ENCODE results near the gene ADARB2. TPM values are rescaled to one million over a fixed set of nuclear protein-coding genes. Genes with fewer than 3 reads are reported as not detected.
A peak's percentile ranks its signal among the peaks of the same experiment; 100 is the strongest.

The ADARB2 gene
- total RNA-seq, 3 donors from 2014 or later: 0.31 to 4.2 TPM; not detected in 1

- intact Hi-C loops (cut with DNase I, micrococcal nuclease): no loop called here
- TF ChIP-seq CTCF (IDR thresholded peaks at IDR 0.05): peak; percentile 21
- peak; percentile 90 for ATAC-seq
- H3K4me1 ChIP-seq (ENCODE audit: low read depth): no peaks in the 10 kb centered on the region
- H3K9me3 ChIP-seq: no peaks in the 10 kb centered on the region
- H3K36me3 ChIP-seq (ENCODE audit: low read depth): no peaks in the 10 kb centered on the region
- peak in 2 of 3 donors; percentile 71 to 80 for DNase-seq
- no peak overlapping the region for H3K4me3 ChIP-seq
Measured at GRCh38 chr10:1420661-1421362, 316.5 kb downstream of the ADARB2 start.

- ATAC-seq: no peak
- no peak for TF ChIP-seq CTCF (IDR thresholded peaks at IDR 0.05)
- no peaks in the 10 kb centered on the region for H3K36me3 ChIP-seq (ENCODE audit: low read depth)
- intact Hi-C loops (cut with DNase I, micrococcal nuclease): no loop called here
- no peak for DNase-seq
- no peaks in the 10 kb centered on the region for H3K4me1 ChIP-seq (ENCODE audit: low read depth)
- no peak overlapping the region for H3K4me3 ChIP-seq
- no peaks in the 10 kb centered on the region for H3K9me3 ChIP-seq
Measured at GRCh38 chr10:1419796-1420610, 317.3 kb downstream of the ADARB2 start.

- DNase-seq: no peak
- Histone ChIP-seq H3K9me3 (no peaks in the 10 kb centered on the region), H3K4me3 (no peak overlapping the region), H3K36me3 (ENCODE audit: low read depth) (no peaks in the 10 kb centered on the region), H3K4me1 (ENCODE audit: low read depth) (no peaks in the 10 kb centered on the region)
- intact Hi-C loops (cut with DNase I, micrococcal nuclease): no loop called here
- ATAC-seq: no peak
- no peak for TF ChIP-seq CTCF (IDR thresholded peaks at IDR 0.05)
Measured at GRCh38 chr10:1418031-1418550, 319.2 kb downstream of the ADARB2 start.

GRCh38 chr10:1417574-1417973 lies 319.8 kb downstream of the ADARB2 start:
- H3K36me3 ChIP-seq (ENCODE audit: low read depth): no peaks in the 10 kb centered on the region
- H3K9me3 ChIP-seq: no peaks in the 10 kb centered on the region
- no peak overlapping the region for H3K4me3 ChIP-seq
- intact Hi-C loops (cut with DNase I, micrococcal nuclease): no loop called here
- no peak for ATAC-seq
- no peak for TF ChIP-seq CTCF (IDR thresholded peaks at IDR 0.05)
- DNase-seq: no peak
- no peaks in the 10 kb centered on the region for H3K4me1 ChIP-seq (ENCODE audit: low read depth)

GRCh38 chr10:1416456-1417037 lies 320.8 kb downstream of the ADARB2 start:
- TF ChIP-seq CTCF (IDR thresholded peaks at IDR 0.05): no peak
- DNase-seq: no peak
- Histone ChIP-seq H3K36me3 (ENCODE audit: low read depth) (no peaks in the 10 kb centered on the region), H3K9me3 (no peaks in the 10 kb centered on the region), H3K4me1 (ENCODE audit: low read depth) (no peaks in the 10 kb centered on the region), H3K4me3 (no peak overlapping the region)
- ATAC-seq: no peak
- intact Hi-C loops (cut with DNase I, micrococcal nuclease): no loop called here
